IMR-90 (cell line): Measurements from ENCODE around the gene UNC5B. TPM values are rescaled to one million over a fixed set of nuclear protein-coding genes. Genes with fewer than 3 reads are reported as not detected.

Experiments used
- ATAC-seq: fragments of 200-7000 bp; cut with Tn5 transposase; 2 replicates; pipeline ENCODE4 v1.9.1; 2020; ENCODE audit warnings: low read depth, mild to moderate bottlenecking, moderate library complexity
- BruUV-seq: library from RNA; stranded (reverse); fragments of 400-500 nt; replicated peaks from 2 replicates; lab custom pipeline; 2021; lab: Mats Ljungman, UMichigan
- CTCF ChIA-PET: fragments of 300-600 bp; formaldehyde crosslinking; extraction: SDS; loops from one replicate; lab custom pipeline; 2021; ENCODE audit warnings: antibody characterized with exemption; lab: Yijun Ruan, JAX
- POLR2A ChIA-PET: fragments of 300-600 bp; sonication (Branson Sonifier 250); formaldehyde crosslinking; loops from one replicate; lab custom pipeline; 2022; ENCODE audit warnings: antibody characterized with exemption; ENCODE audit not compliant: unreplicated experiment; lab: Charles Lee
- DNase-seq: peaks from one replicate; pipeline ENCODE4 v3.0.0; 2013
- H2AFZ ChIP-seq: replicated peaks from 2 replicates; pipeline ENCODE3; 2013; ENCODE audit warnings: low read length, mild to moderate bottlenecking; ENCODE audit not compliant: poor library complexity
- H2AK5ac ChIP-seq: 2 replicates; pipeline ENCODE4 v1.6.1; 2013; ENCODE audit warnings: low read depth, low read length, inconsistent platforms
- H2AK9ac ChIP-seq: replicated peaks from 2 replicates; pipeline ENCODE3; 2013; ENCODE audit warnings: mild to moderate bottlenecking, low read depth, low read length, moderate library complexity; ENCODE audit not compliant: poor library complexity
- H2BK120ac ChIP-seq: 2 replicates; pipeline ENCODE4 v1.6.1; 2013; ENCODE audit warnings: low read depth, low read length, inconsistent platforms
- H2BK15ac ChIP-seq: 3 replicates; pipeline ENCODE4 v1.6.1; 2013; ENCODE audit warnings: low read depth, low read length, inconsistent platforms
- H2BK20ac ChIP-seq: 2 replicates; pipeline ENCODE4 v1.6.1; 2013; ENCODE audit warnings: low read depth, mild to moderate bottlenecking, inconsistent platforms, low read length, moderate library complexity
- H2BK5ac ChIP-seq: 2 replicates; pipeline ENCODE4 v1.6.1; 2013; ENCODE audit warnings: mild to moderate bottlenecking, low read depth, low read length, inconsistent platforms; ENCODE audit not compliant: poor library complexity, severe bottlenecking
- H3K14ac ChIP-seq: replicated peaks from 2 replicates; pipeline ENCODE4 v1.6.1; 2013; ENCODE audit warnings: low read depth, low read length, inconsistent platforms
- H3K18ac ChIP-seq: 2 replicates; pipeline ENCODE4 v1.6.1; 2013; ENCODE audit warnings: low read depth, low read length, control low read depth
- H3K23ac ChIP-seq: 2 replicates; pipeline ENCODE4 v1.6.1; 2013; ENCODE audit warnings: low read depth, low read length, inconsistent platforms
- H3K27ac ChIP-seq: 2 replicates; pipeline ENCODE4 v1.5.1; 2013; ENCODE audit warnings: mild to moderate bottlenecking, control low read depth, low read length; ENCODE audit not compliant: insufficient read depth
- H3K27me3 ChIP-seq: 2 replicates; pipeline ENCODE4 v1.6.1; 2013; ENCODE audit warnings: low read length; ENCODE audit not compliant: control insufficient read depth, insufficient read depth
- H3K36me3 ChIP-seq: 2 replicates; pipeline ENCODE4 v1.6.1; 2013; ENCODE audit warnings: low read length, mixed read lengths; ENCODE audit not compliant: control insufficient read depth, insufficient read depth
- H3K4ac ChIP-seq: 2 replicates; pipeline ENCODE4 v1.6.1; 2013; ENCODE audit warnings: low read depth, low read length, inconsistent platforms
- H3K4me1 ChIP-seq: 2 replicates; pipeline ENCODE4 v1.6.1; 2013; ENCODE audit warnings: low read length, mixed read lengths; ENCODE audit not compliant: control insufficient read depth, insufficient read depth
- H3K4me2 ChIP-seq: 2 replicates; pipeline ENCODE4 v1.6.1; 2013; ENCODE audit warnings: low read depth, mild to moderate bottlenecking, control low read depth, low read length, moderate library complexity
- H3K4me3 ChIP-seq: 2 replicates; pipeline ENCODE4 v1.5.1; 2013; ENCODE audit warnings: low read depth, mild to moderate bottlenecking, control low read depth, low read length, moderate library complexity; ENCODE audit not compliant: insufficient read depth
- H3K56ac ChIP-seq: 2 replicates; pipeline ENCODE4 v1.6.1; 2013; ENCODE audit warnings: low read length, inconsistent platforms; ENCODE audit not compliant: insufficient read depth; ENCODE audit errors: extremely low read depth
- H3K79me1 ChIP-seq, 2 experiments: 2 replicates each; pipeline ENCODE4 v1.6.1; 2013; ENCODE audit warnings: low read length in 2 of 2, inconsistent platforms in 1 of 2, low read depth in 1 of 2
- H3K9ac ChIP-seq: 2 replicates; pipeline ENCODE4 v1.6.1; 2013; ENCODE audit warnings: low read depth, low read length, control low read depth
- H3K9me1 ChIP-seq: 2 replicates; pipeline ENCODE4 v1.6.1; 2013; ENCODE audit warnings: low read length, inconsistent platforms; ENCODE audit not compliant: insufficient read depth
- H3K9me3 ChIP-seq: 2 replicates; pipeline ENCODE4 v1.6.1; 2013; ENCODE audit warnings: low read length; ENCODE audit not compliant: control insufficient read depth, insufficient read depth
- H4K20me1 ChIP-seq: 2 replicates; pipeline ENCODE4 v1.6.1; 2013; ENCODE audit warnings: low read length, inconsistent platforms; ENCODE audit not compliant: insufficient read depth
- H4K5ac ChIP-seq: 2 replicates; pipeline ENCODE4 v1.6.1; 2013; ENCODE audit warnings: mild to moderate bottlenecking, low read depth, low read length, control low read depth
- H4K8ac ChIP-seq, 2 experiments: 2 replicates each; pipeline ENCODE4 v1.6.1; 2013; ENCODE audit warnings: low read depth in 2 of 2, low read length in 2 of 2, control low read depth in 1 of 2, inconsistent platforms in 1 of 2
- H4K91ac ChIP-seq: 2 replicates; pipeline ENCODE4 v1.6.1; 2013; ENCODE audit warnings: low read depth, low read length, inconsistent platforms; ENCODE audit not compliant: insufficient read depth
- BHLHE40 ChIP-seq: fragments of 150-350 bp; IDR thresholded peaks from 2 replicates; pipeline ENCODE4 v1.6.1; 2016; ENCODE audit warnings: mild to moderate bottlenecking, low read depth, low read length
- CEBPB ChIP-seq: IDR thresholded peaks from 2 replicates; pipeline ENCODE4 v1.6.1; 2012; ENCODE audit warnings: low read depth, low read length, improper control_type of control experiment
- CHD1 ChIP-seq: IDR thresholded peaks from 2 replicates; pipeline ENCODE4 v1.6.1; 2012; ENCODE audit warnings: low read depth, low read length, improper control_type of control experiment
- FOS ChIP-seq: fragments of 150-350 bp; IDR thresholded peaks from 2 replicates; pipeline ENCODE4 v1.6.1; 2016; ENCODE audit warnings: low read depth, low read length
- MAFK ChIP-seq: IDR thresholded peaks from 2 replicates; pipeline ENCODE4 v1.6.1; 2012; ENCODE audit warnings: low read depth, low read length, improper control_type of control experiment
- MAZ ChIP-seq: IDR thresholded peaks from 2 replicates; pipeline ENCODE4 v1.6.1; 2012; ENCODE audit warnings: low read depth, mild to moderate bottlenecking, low read length, improper control_type of control experiment, moderate library complexity, borderline replicate concordance
- MXI1 ChIP-seq: IDR thresholded peaks from 2 replicates; pipeline ENCODE4 v1.6.1; 2012; ENCODE audit warnings: low read depth, mild to moderate bottlenecking, low read length, moderate library complexity, borderline replicate concordance
- NFE2L2 ChIP-seq: fragments of 150-350 bp; IDR thresholded peaks from 2 replicates; pipeline ENCODE4 v1.6.1; 2016; ENCODE audit warnings: low read depth, mild to moderate bottlenecking, low read length
- POLR2A ChIP-seq: IDR thresholded peaks from 2 replicates; pipeline ENCODE4 v1.6.1; 2012; ENCODE audit warnings: mild to moderate bottlenecking, low read depth, low read length
- RAD21 ChIP-seq: IDR thresholded peaks from 2 replicates; pipeline ENCODE4 v1.6.1; 2012; ENCODE audit warnings: low read length, improper control_type of control experiment
- RCOR1 ChIP-seq: IDR thresholded peaks from 2 replicates; pipeline ENCODE4 v1.6.1; 2012; ENCODE audit warnings: mild to moderate bottlenecking, low read length, improper control_type of control experiment; ENCODE audit not compliant: insufficient replicate concordance
- RFX5 ChIP-seq: IDR thresholded peaks from 2 replicates; pipeline ENCODE4 v1.8.0; 2012; ENCODE audit warnings: low read depth, mild to moderate bottlenecking, low read length, moderate library complexity
- SMC3 ChIP-seq: fragments of 150-350 bp; IDR thresholded peaks from 2 replicates; pipeline ENCODE4 v1.6.1; 2016; ENCODE audit warnings: low read depth, mild to moderate bottlenecking, antibody characterized with exemption, low read length, moderate library complexity
- USF2 ChIP-seq: fragments of 150-350 bp; IDR thresholded peaks from 2 replicates; pipeline ENCODE4 v1.6.1; 2017; ENCODE audit warnings: mild to moderate bottlenecking, antibody characterized with exemption, low read length, low read depth
- WGBS, 2 experiments: methylation state at CpG; one replicate each; pipeline versions ENCODE4 v1.1.5 to v1.1.7; 2013; ENCODE audit warnings: missing lambda C conversion rate in 2 of 2; ENCODE audit not compliant: insufficient read length in 1 of 2; ENCODE audit errors: extremely low coverage in 2 of 2; 5-methylcytosine and 5-hydroxymethylcytosine counted together
- dilution Hi-C: fragments of 300-500 bp; cut with HindIII; formaldehyde crosslinking; loops from one replicate; pipeline ENCODE4 v1.14.3; 2018; ENCODE audit warnings: low sequenced_read_pairs; ENCODE audit not compliant: unreplicated experiment
- in situ Hi-C: fragments of 300-500 bp; cut with MboI; formaldehyde crosslinking; loops from 3 replicates; pipeline ENCODE4 v1.14.3; 2019; ENCODE audit warnings: low sequenced_read_pairs, inconsistent platforms, mixed read lengths
- intact Hi-C: fragments of 100-400 bp; cut with micrococcal nuclease; formaldehyde crosslinking; loops from 2 replicates; pipeline ENCODE4 v1.10.0; 2022
- polyA plus RNA-seq, 3 experiments: library from polyadenylated mRNA; depleted of rRNA; stranded (reverse); fragments of >200 nt; gene quantifications; 2 replicates each; pipeline ENCODE4 v1.2.3, GENCODE V29; 2012; ENCODE audit warnings: low replicate concordance in 1 of 3
- total RNA-seq: library from RNA; depleted of rRNA; stranded (reverse); fragments of >200 nt; gene quantifications from 2 replicates; pipeline ENCODE4 v1.2.3, GENCODE V29; 2012
- TF ChIP-seq, protein P1 (sequence below): fragments of 150-350 bp; IDR thresholded peaks from 2 replicates; pipeline ENCODE4 v1.6.1; 2016; ENCODE audit warnings: low read depth, mild to moderate bottlenecking, low read length, moderate library complexity, borderline replicate concordance
- TF ChIP-seq, protein P2 (sequence below): conservative IDR thresholded peaks from 2 replicates; pipeline ENCODE4 v1.5.1; 2012; ENCODE audit warnings: mild to moderate bottlenecking, low read depth, low read length, improper control_type of control experiment

UNC5B gene
- total and polyA plus RNA-seq, 2 of the 4 experiments (the other 2 are of a cell fraction) = 1.6 to 4.2 TPM

DNA sequence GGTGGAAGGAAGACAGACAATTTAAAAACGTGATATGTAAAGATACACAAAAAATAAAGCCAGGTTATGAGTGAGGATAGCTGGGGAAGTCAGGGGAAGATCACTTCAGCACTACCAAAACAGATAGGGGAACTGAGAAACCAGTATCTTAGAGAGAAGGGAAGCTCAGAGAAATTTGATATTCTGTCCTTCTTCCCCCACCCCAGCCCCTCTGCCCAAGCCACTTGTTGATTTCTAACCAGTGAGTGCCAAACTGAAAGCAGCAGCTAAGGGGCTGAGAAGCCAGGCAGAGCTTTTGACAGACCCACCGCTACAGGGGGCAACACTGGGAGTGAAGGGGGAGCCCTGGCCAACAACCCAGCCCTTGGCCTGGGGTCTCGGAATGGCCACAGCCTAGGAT lies 97.5 kb downstream of the UNC5B start:
- DNase-seq (no peak), ATAC-seq (no peak)
- intact Hi-C loops = loop anchor here (10.0 kb wide), 1 partner anchor 735 kb away; no protein-coding TSS in a partner anchor
- H3K23ac ChIP-seq = no peak overlapping the region
- peaks cover 4% of the 10 kb centered on the region; the same call in 1 of the 2 replicates for H3K4me1 ChIP-seq
- H3K9me1 ChIP-seq = no peaks in the 10 kb centered on the region
- no peak overlapping the region for H4K8ac ChIP-seq
- no peak overlapping the region for H3K4me3 ChIP-seq
- no peak overlapping the region for H3K56ac ChIP-seq
- no TSS peak for BruUV-seq
- ChIA-PET POLR2A (no interaction called here), CTCF (interaction anchor here (0.6 kb wide), 1 partner anchor 25 kb away, joined by 3 read pairs; no protein-coding TSS in a partner anchor)
- H3K79me1 ChIP-seq = no peaks in the 10 kb centered on the region
- no peak overlapping the region for H4K91ac ChIP-seq
- no peaks in the 10 kb centered on the region for H4K20me1 ChIP-seq
- no peak overlapping the region for H2AFZ ChIP-seq
- TF ChIP-seq RFX5 = no peak
- TF ChIP-seq POLR2A = no peak
- TF ChIP-seq, protein P1, sequence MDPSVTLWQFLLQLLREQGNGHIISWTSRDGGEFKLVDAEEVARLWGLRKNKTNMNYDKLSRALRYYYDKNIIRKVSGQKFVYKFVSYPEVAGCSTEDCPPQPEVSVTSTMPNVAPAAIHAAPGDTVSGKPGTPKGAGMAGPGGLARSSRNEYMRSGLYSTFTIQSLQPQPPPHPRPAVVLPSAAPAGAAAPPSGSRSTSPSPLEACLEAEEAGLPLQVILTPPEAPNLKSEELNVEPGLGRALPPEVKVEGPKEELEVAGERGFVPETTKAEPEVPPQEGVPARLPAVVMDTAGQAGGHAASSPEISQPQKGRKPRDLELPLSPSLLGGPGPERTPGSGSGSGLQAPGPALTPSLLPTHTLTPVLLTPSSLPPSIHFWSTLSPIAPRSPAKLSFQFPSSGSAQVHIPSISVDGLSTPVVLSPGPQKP = no peak
- no peak for TF ChIP-seq RAD21
- TF ChIP-seq CEBPB = no peak
- no peak for TF ChIP-seq MAZ
- no peak for TF ChIP-seq SMC3
- TF ChIP-seq MXI1 = no peak
- TF ChIP-seq USF2 = no peak
- no peak for TF ChIP-seq FOS
- TF ChIP-seq, protein P2, sequence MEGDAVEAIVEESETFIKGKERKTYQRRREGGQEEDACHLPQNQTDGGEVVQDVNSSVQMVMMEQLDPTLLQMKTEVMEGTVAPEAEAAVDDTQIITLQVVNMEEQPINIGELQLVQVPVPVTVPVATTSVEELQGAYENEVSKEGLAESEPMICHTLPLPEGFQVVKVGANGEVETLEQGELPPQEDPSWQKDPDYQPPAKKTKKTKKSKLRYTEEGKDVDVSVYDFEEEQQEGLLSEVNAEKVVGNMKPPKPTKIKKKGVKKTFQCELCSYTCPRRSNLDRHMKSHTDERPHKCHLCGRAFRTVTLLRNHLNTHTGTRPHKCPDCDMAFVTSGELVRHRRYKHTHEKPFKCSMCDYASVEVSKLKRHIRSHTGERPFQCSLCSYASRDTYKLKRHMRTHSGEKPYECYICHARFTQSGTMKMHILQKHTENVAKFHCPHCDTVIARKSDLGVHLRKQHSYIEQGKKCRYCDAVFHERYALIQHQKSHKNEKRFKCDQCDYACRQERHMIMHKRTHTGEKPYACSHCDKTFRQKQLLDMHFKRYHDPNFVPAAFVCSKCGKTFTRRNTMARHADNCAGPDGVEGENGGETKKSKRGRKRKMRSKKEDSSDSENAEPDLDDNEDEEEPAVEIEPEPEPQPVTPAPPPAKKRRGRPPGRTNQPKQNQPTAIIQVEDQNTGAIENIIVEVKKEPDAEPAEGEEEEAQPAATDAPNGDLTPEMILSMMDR = no peak
- no peak for TF ChIP-seq RCOR1
- TF ChIP-seq MAFK = no peak
- TF ChIP-seq NFE2L2 = no peak
- no peak for TF ChIP-seq BHLHE40
- TF ChIP-seq CHD1 = no peak
- H2AK9ac ChIP-seq = no peak overlapping the region
- H2BK15ac ChIP-seq = no peak overlapping the region
- H3K14ac ChIP-seq = no peak overlapping the region
- no peak overlapping the region for H2BK120ac ChIP-seq
- H3K4me2 ChIP-seq = no peak overlapping the region
- no peak overlapping the region for H4K5ac ChIP-seq
- no peak overlapping the region for H3K27ac ChIP-seq
- H3K27me3 ChIP-seq = peaks cover 13% of the 10 kb centered on the region
- no peak overlapping the region for H2BK5ac ChIP-seq
- H2AK5ac ChIP-seq = no peak overlapping the region
- H3K18ac ChIP-seq = no peak overlapping the region
- no peaks in the 10 kb centered on the region for H3K9me3 ChIP-seq
- no peaks in the 10 kb centered on the region for H3K36me3 ChIP-seq
- dilution Hi-C loops = no loop called here
- H3K4ac ChIP-seq = no peak overlapping the region
- H3K9ac ChIP-seq = no peak overlapping the region
- no peak overlapping the region for H2BK20ac ChIP-seq
- in situ Hi-C loops = loop anchor here (5.0 to 10.0 kb wide), 3 partner anchors 262 to 505 kb away; no protein-coding TSS in a partner anchor
- WGBS, 2 experiments = no CpG with 5 or more reads among the region's 3 CpGs
